ENCODE data around the gene ELK1.

GRCh38 chrX:47683829-47684205, 33.5 kb upstream of the ELK1 start:
- TF ChIP-seq POLR2A (IDR thresholded peaks at IDR 0.05) (no peak), CTCF (IDR thresholded peaks at IDR 0.05) (no peak)
